GM23338 (cell line): ENCODE data around the gene PDGFRA. TPM values are rescaled to one million over a fixed set of nuclear protein-coding genes. Genes with fewer than 3 reads are reported as not detected.

ENCODE experiments used
- ATAC-seq: fragments of 200-7000 bp; cut with Tn5 transposase; 3 replicates; pipeline ENCODE4 v1.9.1; 2020
- DNase-seq: peaks from one replicate; pipeline ENCODE4 v3.0.0-alpha.2; 2015; ENCODE audit warnings: low spot score
- H2AFZ ChIP-seq: fragments of 200-600 bp; sonication (generic); 2 replicates; pipeline ENCODE4 v1.8.0; 2016; ENCODE audit warnings: antibody characterized with exemption, mild to moderate bottlenecking, moderate library complexity
- H3F3A ChIP-seq: fragments of 200-600 bp; sonication (generic); replicated peaks from 2 replicates; pipeline ENCODE4 v1.8.0; 2017; ENCODE audit warnings: antibody characterized with exemption, mixed run types, low read depth
- H3K27ac ChIP-seq: fragments of 200-600 bp; sonication (generic); 2 replicates; pipeline ENCODE4 v1.6.1; 2016; ENCODE audit warnings: low read depth
- H3K27me3 ChIP-seq: fragments of 200-600 bp; sonication (generic); 2 replicates; pipeline ENCODE4 v1.8.0; 2016; ENCODE audit warnings: mild to moderate bottlenecking, mixed run types, moderate library complexity; ENCODE audit not compliant: insufficient read depth
- H3K36me3 ChIP-seq: fragments of 200-600 bp; sonication (generic); 2 replicates; pipeline ENCODE4 v1.8.0; 2016; ENCODE audit warnings: mild to moderate bottlenecking; ENCODE audit not compliant: insufficient read depth
- H3K4me1 ChIP-seq: fragments of 200-600 bp; sonication (generic); 2 replicates; pipeline ENCODE4 v1.8.0; 2016; ENCODE audit warnings: mild to moderate bottlenecking, moderate library complexity; ENCODE audit not compliant: insufficient read depth
- H3K4me2 ChIP-seq: fragments of 200-600 bp; sonication (generic); 2 replicates; pipeline ENCODE4 v1.7.1; 2017; ENCODE audit warnings: mixed run types
- H3K4me3 ChIP-seq: fragments of 200-600 bp; sonication (generic); 2 replicates; pipeline ENCODE4 v1.6.1; 2016; ENCODE audit warnings: mixed run types
- H3K79me2 ChIP-seq: fragments of 200-600 bp; sonication (generic); replicated peaks from 2 replicates; pipeline ENCODE4 v1.8.0; 2017; ENCODE audit warnings: mild to moderate bottlenecking; ENCODE audit not compliant: insufficient read depth
- H3K9me2 ChIP-seq: fragments of 200-600 bp; sonication (generic); 2 replicates; pipeline ENCODE4 v1.8.0; 2017; ENCODE audit not compliant: insufficient read depth
- H4K20me1 ChIP-seq: fragments of 200-600 bp; sonication (generic); replicated peaks from 2 replicates; pipeline ENCODE4 v1.8.0; 2017; ENCODE audit warnings: mild to moderate bottlenecking; ENCODE audit not compliant: insufficient read depth
- H3K27ac Mint-ChIP-seq: 2 replicates; pipeline ENCODE4 v1.8.0; 2020; ENCODE audit warnings: inconsistent platforms, mild to moderate bottlenecking, moderate library complexity, mixed read lengths
- H3K27me3 Mint-ChIP-seq: 3 replicates; pipeline ENCODE4 v1.8.0; 2022; ENCODE audit warnings: low read depth, mild to moderate bottlenecking, moderate library complexity, mixed read lengths, inconsistent platforms; ENCODE audit not compliant: insufficient read depth, poor library complexity
- H3K36me3 Mint-ChIP-seq: 3 replicates; pipeline ENCODE4 v1.8.0; 2021; ENCODE audit warnings: low read depth, mild to moderate bottlenecking, inconsistent platforms, moderate library complexity, mixed read lengths
- H3K4me1 Mint-ChIP-seq: 3 replicates; pipeline ENCODE4 v1.8.0; 2020; ENCODE audit warnings: mild to moderate bottlenecking, inconsistent platforms, mixed read lengths
- H3K4me3 Mint-ChIP-seq: 3 replicates; pipeline ENCODE4 v1.8.0; 2021; ENCODE audit warnings: moderate library complexity, mild to moderate bottlenecking, inconsistent platforms, mixed read lengths
- H3K9me3 Mint-ChIP-seq: 3 replicates; pipeline ENCODE4 v1.8.0; 2020; ENCODE audit warnings: moderate library complexity, mild to moderate bottlenecking, inconsistent platforms, mixed read lengths
- CREB1 ChIP-seq: fragments of 250-450 bp; sonication (Bioruptor Pico); IDR thresholded peaks from 2 replicates; pipeline ENCODE4 v1.5.0; 2020; ENCODE audit warnings: low read depth, mild to moderate bottlenecking, moderate library complexity
- CTCF ChIP-seq, 2 experiments: fragments of 200-600 bp in 1 of 2; sonication (generic) in 1 of 2; conservative IDR thresholded peaks; 2 replicates each; pipeline versions ENCODE4 v1.5.1 to v1.6.1; 2016 to 2017; ENCODE audit warnings: antibody characterized with exemption in 2 of 2, low read depth in 2 of 2, mild to moderate bottlenecking in 2 of 2, moderate library complexity in 1 of 2
- ETS1 ChIP-seq: IDR thresholded peaks from 2 replicates; pipeline ENCODE4 v1.6.1; 2016; ENCODE audit warnings: antibody characterized with exemption
- EZH2 ChIP-seq: fragments of 200-600 bp; sonication (generic); IDR thresholded peaks from one replicate; pipeline ENCODE4 v1.8.0; 2017; ENCODE audit warnings: antibody characterized with exemption, mild to moderate bottlenecking, low read depth; ENCODE audit not compliant: unreplicated experiment
- EZH2phosphoT487 ChIP-seq: fragments of 200-600 bp; sonication (generic); IDR thresholded peaks from one replicate; pipeline ENCODE4 v1.8.1; 2018; ENCODE audit warnings: antibody characterized with exemption; ENCODE audit not compliant: unreplicated experiment
- JUNB ChIP-seq: IDR thresholded peaks from one replicate; pipeline ENCODE4 v1.6.1; 2016; ENCODE audit warnings: antibody characterized with exemption; ENCODE audit not compliant: unreplicated experiment
- NANOG ChIP-seq: IDR thresholded peaks from 2 replicates; pipeline ENCODE4 v1.6.1; 2016; ENCODE audit warnings: antibody characterized with exemption, borderline replicate concordance
- POLR2AphosphoS5 ChIP-seq: IDR thresholded peaks from 2 replicates; pipeline ENCODE4 v1.6.1; 2016; ENCODE audit warnings: antibody characterized with exemption, low read depth
- REST ChIP-seq: IDR thresholded peaks from one replicate; pipeline ENCODE4 v1.6.1; 2018; ENCODE audit warnings: antibody characterized with exemption; ENCODE audit not compliant: unreplicated experiment
- STAT1 ChIP-seq: IDR thresholded peaks from one replicate; pipeline ENCODE4 v1.6.1; 2016; ENCODE audit warnings: antibody characterized with exemption; ENCODE audit not compliant: unreplicated experiment
- ZNF114 ChIP-seq: fragments of 250-450 bp; sonication (Bioruptor Pico); IDR thresholded peaks from 2 replicates; pipeline ENCODE4 v1.5.0; 2020; ENCODE audit warnings: mild to moderate bottlenecking, moderate library complexity
- ZNF331 ChIP-seq: fragments of 250-450 bp; sonication (Bioruptor Pico); IDR thresholded peaks from 2 replicates; pipeline ENCODE4 v1.5.0; 2020; ENCODE audit warnings: low read depth, mild to moderate bottlenecking, moderate library complexity
- polyA plus RNA-seq: library from polyadenylated mRNA; unstranded; fragments of >200 nt; fragmentation: Nextera tagmentation; extraction: Ambion mirVana; gene quantifications from 2 replicates; pipeline ENCODE4 v1.2.1, GENCODE V29; 2016
- total RNA-seq: library from RNA; depleted of rRNA; stranded (reverse); fragments of >200 nt; shearing (Covaris generic); gene quantifications from 2 replicates; pipeline ENCODE4 v1.2.3, GENCODE V29; 2014
- TF ChIP-seq, protein P1 (sequence below): fragments of 250-450 bp; sonication (Bioruptor Pico); IDR thresholded peaks from 2 replicates; pipeline ENCODE4 v1.5.0; 2020; ENCODE audit warnings: mild to moderate bottlenecking, moderate library complexity

Gene PDGFRA
- total and polyA plus RNA-seq, 2 experiments from 2014 or later = 8.0 to 10.8 TPM

DNA sequence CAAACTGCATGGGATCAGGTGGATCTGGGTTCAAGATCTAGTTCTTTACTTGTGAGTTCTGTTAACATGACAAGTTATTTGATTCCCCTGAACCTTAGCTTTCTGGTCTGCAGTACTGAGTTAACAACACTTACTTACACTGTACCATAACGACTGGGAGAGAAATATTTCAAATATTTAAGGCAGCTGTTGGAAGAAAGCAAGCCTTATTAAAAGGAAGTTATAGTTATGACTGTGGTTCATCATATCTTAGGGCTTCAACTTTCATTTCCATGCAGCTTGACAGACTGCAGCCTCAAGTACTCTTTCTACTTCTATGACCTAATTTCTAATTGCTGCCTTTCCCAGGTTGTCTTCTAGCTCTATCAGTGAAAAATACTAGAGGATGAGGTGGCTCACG is 40.0 kb upstream of the PDGFRA start:
- Histone ChIP-seq H3K27me3 (no peaks in the 10 kb centered on the region), H3K79me2 (no peaks in the 10 kb centered on the region), H3K36me3 (no peaks in the 10 kb centered on the region), H4K20me1 (no peaks in the 10 kb centered on the region), H3K4me2 (no peak overlapping the region), H3K4me3 (no peak overlapping the region), H3K9me2 (no peaks in the 10 kb centered on the region), H3K4me1 (no peaks in the 10 kb centered on the region), H3K27ac (no peak overlapping the region), H3F3A (no peaks in the 10 kb centered on the region), H2AFZ (no peak overlapping the region)
- no peaks in the 10 kb centered on the region for H3K27me3 Mint-ChIP-seq
- no peak for DNase-seq
- no peak for TF ChIP-seq CREB1 (CRISPR knock-in tag)
- no peak for TF ChIP-seq STAT1
- no peak for TF ChIP-seq ZNF331 (CRISPR knock-in tag)
- no peak for TF ChIP-seq EZH2phosphoT487
- TF ChIP-seq NANOG = no peak
- TF ChIP-seq, protein P1, sequence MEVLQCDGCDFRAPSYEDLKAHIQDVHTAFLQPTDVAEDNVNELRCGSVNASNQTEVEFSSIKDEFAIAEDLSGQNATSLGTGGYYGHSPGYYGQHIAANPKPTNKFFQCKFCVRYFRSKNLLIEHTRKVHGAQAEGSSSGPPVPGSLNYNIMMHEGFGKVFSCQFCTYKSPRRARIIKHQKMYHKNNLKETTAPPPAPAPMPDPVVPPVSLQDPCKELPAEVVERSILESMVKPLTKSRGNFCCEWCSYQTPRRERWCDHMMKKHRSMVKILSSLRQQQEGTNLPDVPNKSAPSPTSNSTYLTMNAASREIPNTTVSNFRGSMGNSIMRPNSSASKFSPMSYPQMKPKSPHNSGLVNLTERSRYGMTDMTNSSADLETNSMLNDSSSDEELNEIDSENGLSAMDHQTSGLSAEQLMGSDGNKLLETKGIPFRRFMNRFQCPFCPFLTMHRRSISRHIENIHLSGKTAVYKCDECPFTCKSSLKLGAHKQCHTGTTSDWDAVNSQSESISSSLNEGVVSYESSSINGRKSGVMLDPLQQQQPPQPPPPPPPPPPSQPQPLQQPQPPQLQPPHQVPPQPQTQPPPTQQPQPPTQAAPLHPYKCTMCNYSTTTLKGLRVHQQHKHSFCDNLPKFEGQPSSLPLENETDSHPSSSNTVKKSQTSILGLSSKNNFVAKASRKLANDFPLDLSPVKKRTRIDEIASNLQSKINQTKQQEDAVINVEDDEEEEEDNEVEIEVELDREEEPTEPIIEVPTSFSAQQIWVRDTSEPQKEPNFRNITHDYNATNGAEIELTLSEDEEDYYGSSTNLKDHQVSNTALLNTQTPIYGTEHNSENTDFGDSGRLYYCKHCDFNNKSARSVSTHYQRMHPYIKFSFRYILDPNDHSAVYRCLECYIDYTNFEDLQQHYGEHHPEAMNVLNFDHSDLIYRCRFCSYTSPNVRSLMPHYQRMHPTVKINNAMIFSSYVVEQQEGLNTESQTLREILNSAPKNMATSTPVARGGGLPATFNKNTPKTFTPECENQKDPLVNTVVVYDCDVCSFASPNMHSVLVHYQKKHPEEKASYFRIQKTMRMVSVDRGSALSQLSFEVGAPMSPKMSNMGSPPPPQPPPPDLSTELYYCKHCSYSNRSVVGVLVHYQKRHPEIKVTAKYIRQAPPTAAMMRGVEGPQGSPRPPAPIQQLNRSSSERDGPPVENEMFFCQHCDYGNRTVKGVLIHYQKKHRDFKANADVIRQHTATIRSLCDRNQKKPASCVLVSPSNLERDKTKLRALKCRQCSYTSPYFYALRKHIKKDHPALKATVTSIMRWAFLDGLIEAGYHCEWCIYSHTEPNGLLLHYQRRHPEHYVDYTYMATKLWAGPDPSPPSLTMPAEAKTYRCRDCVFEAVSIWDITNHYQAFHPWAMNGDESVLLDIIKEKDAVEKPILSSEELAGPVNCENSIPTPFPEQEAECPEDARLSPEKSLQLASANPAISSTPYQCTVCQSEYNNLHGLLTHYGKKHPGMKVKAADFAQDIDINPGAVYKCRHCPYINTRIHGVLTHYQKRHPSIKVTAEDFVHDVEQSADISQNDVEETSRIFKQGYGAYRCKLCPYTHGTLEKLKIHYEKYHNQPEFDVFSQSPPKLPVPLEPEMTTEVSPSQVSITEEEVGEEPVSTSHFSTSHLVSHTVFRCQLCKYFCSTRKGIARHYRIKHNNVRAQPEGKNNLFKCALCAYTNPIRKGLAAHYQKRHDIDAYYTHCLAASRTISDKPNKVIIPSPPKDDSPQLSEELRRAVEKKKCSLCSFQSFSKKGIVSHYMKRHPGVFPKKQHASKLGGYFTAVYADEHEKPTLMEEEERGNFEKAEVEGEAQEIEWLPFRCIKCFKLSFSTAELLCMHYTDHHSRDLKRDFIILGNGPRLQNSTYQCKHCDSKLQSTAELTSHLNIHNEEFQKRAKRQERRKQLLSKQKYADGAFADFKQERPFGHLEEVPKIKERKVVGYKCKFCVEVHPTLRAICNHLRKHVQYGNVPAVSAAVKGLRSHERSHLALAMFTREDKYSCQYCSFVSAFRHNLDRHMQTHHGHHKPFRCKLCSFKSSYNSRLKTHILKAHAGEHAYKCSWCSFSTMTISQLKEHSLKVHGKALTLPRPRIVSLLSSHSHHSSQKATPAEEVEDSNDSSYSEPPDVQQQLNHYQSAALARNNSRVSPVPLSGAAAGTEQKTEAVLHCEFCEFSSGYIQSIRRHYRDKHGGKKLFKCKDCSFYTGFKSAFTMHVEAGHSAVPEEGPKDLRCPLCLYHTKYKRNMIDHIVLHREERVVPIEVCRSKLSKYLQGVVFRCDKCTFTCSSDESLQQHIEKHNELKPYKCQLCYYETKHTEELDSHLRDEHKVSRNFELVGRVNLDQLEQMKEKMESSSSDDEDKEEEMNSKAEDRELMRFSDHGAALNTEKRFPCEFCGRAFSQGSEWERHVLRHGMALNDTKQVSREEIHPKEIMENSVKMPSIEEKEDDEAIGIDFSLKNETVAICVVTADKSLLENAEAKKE (CRISPR knock-in tag) = no peak
- no peak for TF ChIP-seq ETS1
- no peak for TF ChIP-seq REST
- TF ChIP-seq JUNB = no peak
- TF ChIP-seq ZNF114 (CRISPR knock-in tag) = no peak
- no peak for TF ChIP-seq EZH2
- no peak for TF ChIP-seq POLR2AphosphoS5
- TF ChIP-seq CTCF (conservative IDR thresholded peaks at IDR 0.05; ENCODE audit: low read depth in 2 of 2) = no peak
- no peak overlapping the region for H3K4me3 Mint-ChIP-seq
- peaks cover 6% of the 10 kb centered on the region; the same call in 2 of the 3 replicates for H3K36me3 Mint-ChIP-seq
- H3K9me3 Mint-ChIP-seq = peaks cover 13% of the 10 kb centered on the region
- no peak overlapping the region for H3K27ac Mint-ChIP-seq
- no peak for ATAC-seq
- no peaks in the 10 kb centered on the region for H3K4me1 Mint-ChIP-seq
